Measurements from ENCODE around the gene DIAPH2.

DIAPH2 gene

DNA sequence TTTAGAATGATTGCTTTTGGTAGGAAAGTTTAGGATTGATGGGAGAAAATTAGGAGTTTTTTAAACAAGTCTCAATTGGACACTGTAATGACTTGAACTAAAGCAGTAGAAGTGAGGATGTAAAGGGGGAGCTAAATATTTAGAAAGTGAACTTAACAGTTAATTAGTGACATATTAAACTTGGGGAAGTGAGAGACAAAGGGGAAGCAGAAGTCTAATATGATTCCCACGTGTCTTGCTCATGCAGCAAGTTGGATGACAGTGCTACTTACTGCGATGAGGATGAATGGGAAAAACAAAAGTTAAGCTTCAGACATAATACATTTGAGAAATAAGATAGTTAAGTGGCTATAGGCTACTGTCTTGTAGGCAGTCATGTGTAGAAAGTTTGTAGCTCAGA, 309.5 kb downstream of the DIAPH2 start:
- DNase-seq (ENCODE audit: low read depth) = no peak
- H3K4me3 ChIP-seq (replicated peaks; ENCODE audit: low read depth, low read length) = no peak overlapping the region
- no peak for TF ChIP-seq CTCF (IDR thresholded peaks at IDR 0.05; ENCODE audit: low read length, missing control alignments)

- TF ChIP-seq CTCF (IDR thresholded peaks at IDR 0.05; ENCODE audit: low read length, missing control alignments) = no peak
- no peak overlapping the region for H3K4me3 ChIP-seq (replicated peaks; ENCODE audit: low read depth, low read length)
- DNase-seq (ENCODE audit: low read depth) = no peak
These were observed 312.6 kb downstream of the DIAPH2 start for GRCh38 chrX:96997196-96997595.

DNA sequence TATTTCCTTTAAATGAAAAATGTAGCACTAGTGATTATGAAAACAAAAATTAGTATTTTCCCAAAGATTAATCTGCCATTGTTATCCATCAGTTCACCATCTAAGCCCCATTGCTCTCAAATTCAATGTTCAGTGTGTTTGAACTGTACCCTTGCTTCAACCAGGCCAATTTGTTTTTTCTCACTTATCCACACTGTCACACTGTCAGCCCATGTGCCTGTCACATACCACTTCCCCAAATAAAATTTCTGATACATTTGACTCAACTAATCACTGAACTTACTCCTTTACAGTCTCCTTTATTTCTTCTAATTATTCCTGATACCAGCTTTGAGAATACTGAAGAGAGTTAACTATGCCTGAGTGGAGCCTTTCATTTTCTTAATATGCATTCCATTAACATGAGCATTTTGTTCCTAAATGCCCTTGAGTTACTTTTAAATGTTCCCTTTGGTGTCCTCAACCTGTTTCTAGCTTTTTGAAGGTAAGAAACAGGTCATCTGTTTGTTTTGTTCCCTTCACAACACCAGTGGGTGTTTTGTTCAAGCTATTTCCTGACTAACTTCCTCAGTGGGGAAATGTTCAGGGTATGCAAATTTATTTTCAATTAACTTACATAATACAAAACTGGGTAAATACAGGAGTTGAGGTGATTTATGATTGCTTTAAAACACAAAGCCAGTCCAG, 316.2 kb downstream of the DIAPH2 start:
- no peak for TF ChIP-seq CTCF (IDR thresholded peaks at IDR 0.05; ENCODE audit: low read length, missing control alignments)
- H3K4me3 ChIP-seq (replicated peaks; ENCODE audit: low read depth, low read length) = no peak overlapping the region
- DNase-seq (ENCODE audit: low read depth) = no peak

GRCh38 chrX:97006167-97006566, 321.5 kb downstream of the DIAPH2 start:
- no peak overlapping the region for H3K4me3 ChIP-seq (replicated peaks; ENCODE audit: low read depth, low read length)
- TF ChIP-seq CTCF (IDR thresholded peaks at IDR 0.05; ENCODE audit: low read length, missing control alignments) = no peak
- no peak for DNase-seq (ENCODE audit: low read depth)

GRCh38 chrX:97009391-97009790, 324.7 kb downstream of the DIAPH2 start:
- DNase-seq (ENCODE audit: low read depth) = no peak
- TF ChIP-seq CTCF (IDR thresholded peaks at IDR 0.05; ENCODE audit: low read length, missing control alignments) = no peak
- H3K4me3 ChIP-seq (replicated peaks; ENCODE audit: low read depth, low read length) = no peak overlapping the region

DNA sequence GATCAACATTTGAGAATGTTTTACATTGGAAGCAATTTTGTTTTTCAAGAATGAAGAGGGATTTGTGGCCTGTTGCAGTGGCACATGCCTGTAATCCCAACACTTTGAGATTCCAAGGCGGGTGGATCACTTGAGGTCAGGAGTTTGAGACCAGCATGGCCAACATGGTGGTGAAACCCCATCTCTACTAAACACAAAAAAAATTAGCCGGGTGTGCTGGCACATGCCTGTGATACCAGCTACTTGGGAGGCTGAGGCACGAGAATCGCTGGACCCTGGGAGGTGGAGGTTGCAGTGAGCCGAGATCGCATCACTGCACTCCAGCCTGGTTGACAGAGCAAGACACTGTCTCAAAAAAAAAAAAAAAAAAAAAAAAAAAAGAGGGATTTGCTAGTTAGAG, 326.9 kb downstream of the DIAPH2 start:
- DNase-seq (ENCODE audit: low read depth) = no peak
- TF ChIP-seq CTCF (IDR thresholded peaks at IDR 0.05; ENCODE audit: low read length, missing control alignments) = no peak
- no peak overlapping the region for H3K4me3 ChIP-seq (replicated peaks; ENCODE audit: low read depth, low read length)

DNA sequence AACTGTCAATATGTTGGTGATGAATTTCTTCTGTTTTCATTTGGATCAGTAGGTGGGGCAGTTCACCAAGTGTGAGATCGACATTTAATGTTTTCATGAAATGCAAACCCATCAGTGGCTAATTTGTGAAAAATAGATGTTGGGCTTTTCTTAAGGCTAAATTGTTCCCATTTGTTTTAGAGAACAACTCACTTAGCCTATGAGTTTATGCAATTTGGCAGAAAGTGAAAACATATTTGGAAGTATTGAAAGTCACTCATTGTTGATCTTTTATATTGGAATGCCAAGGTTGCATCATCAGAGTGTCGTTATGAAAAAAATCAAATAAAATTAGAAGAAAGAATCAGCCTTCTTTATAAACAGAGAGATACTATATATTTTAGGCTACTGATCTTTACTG, 331.5 kb downstream of the DIAPH2 start:
- DNase-seq (ENCODE audit: low read depth) = no peak
- no peak overlapping the region for H3K4me3 ChIP-seq (replicated peaks; ENCODE audit: low read depth, low read length)
- TF ChIP-seq CTCF (IDR thresholded peaks at IDR 0.05; ENCODE audit: low read length, missing control alignments) = no peak

Data from fibroblast of pulmonary artery (primary cell).